WTC11 (cell line): ENCODE results near the gene RPTOR. TPM values are rescaled to one million over a fixed set of nuclear protein-coding genes. Genes with fewer than 3 reads are reported as not detected.

Experiments used
- ATAC-seq: fragments of 200-7000 bp; cut with Tn5 transposase; 2 replicates; pipeline ENCODE4 v1.10.0; 2021; ENCODE audit warnings: mild to moderate bottlenecking, moderate library complexity
- CTCF ChIA-PET: fragments of 300-600 bp; sonication (Branson Sonifier 250); formaldehyde crosslinking; loops from one replicate; lab custom pipeline; 2021; ENCODE audit warnings: antibody characterized with exemption; lab: Charles Lee
- POLR2A ChIA-PET: fragments of 350-600 bp; sonication (Branson Sonifier 250); formaldehyde crosslinking; loops from one replicate; lab custom pipeline; 2021; ENCODE audit warnings: antibody characterized with exemption; lab: Charles Lee
- DNase-seq: peaks from one replicate; pipeline ENCODE4 v3.0.0; 2021; ENCODE audit warnings: low spot score
- H3K27ac Mint-ChIP-seq: 2 replicates; pipeline ENCODE4 v1.8.0; 2021; ENCODE audit warnings: mixed read lengths
- H3K27me3 Mint-ChIP-seq: 2 replicates; pipeline ENCODE4 v1.8.0; 2021; ENCODE audit warnings: low read depth, mild to moderate bottlenecking, moderate library complexity, mixed read lengths
- H3K36me3 Mint-ChIP-seq: 2 replicates; pipeline ENCODE4 v1.8.0; 2021; ENCODE audit warnings: mixed read lengths
- H3K4me1 Mint-ChIP-seq: 2 replicates; pipeline ENCODE4 v1.8.0; 2022; ENCODE audit warnings: mixed read lengths
- H3K4me3 Mint-ChIP-seq: 2 replicates; pipeline ENCODE4 v1.8.0; 2021; ENCODE audit warnings: mild to moderate bottlenecking, moderate library complexity, mixed read lengths
- H3K9me3 Mint-ChIP-seq: 2 replicates; pipeline ENCODE4 v1.8.0; 2021; ENCODE audit warnings: mixed read lengths
- AR ChIP-seq: fragments of 250-450 bp; sonication (Bioruptor Pico); IDR thresholded peaks from 2 replicates; pipeline ENCODE4 v1.9.0; 2021; ENCODE audit warnings: mild to moderate bottlenecking
- ATF2 ChIP-seq: sonication (generic); formaldehyde crosslinking; IDR thresholded peaks from 2 replicates; pipeline ENCODE4 v1.8.1; 2022; ENCODE audit warnings: low read depth, missing genetic modification reagents, borderline replicate concordance
- CREB1 ChIP-seq: sonication (generic); formaldehyde crosslinking; IDR thresholded peaks from 2 replicates; pipeline ENCODE4 v1.8.0; 2023; ENCODE audit warnings: mild to moderate bottlenecking, missing genetic modification reagents
- E2F5 ChIP-seq: sonication (generic); formaldehyde crosslinking; IDR thresholded peaks from 2 replicates; pipeline ENCODE4 v1.8.1; 2022; ENCODE audit warnings: mild to moderate bottlenecking, moderate library complexity, missing genetic modification reagents
- ESRRA ChIP-seq: sonication (generic); formaldehyde crosslinking; IDR thresholded peaks from 2 replicates; pipeline ENCODE4 v1.8.1; 2022; ENCODE audit warnings: mild to moderate bottlenecking, missing genetic modification reagents, borderline replicate concordance
- ETV6 ChIP-seq: sonication (generic); formaldehyde crosslinking; IDR thresholded peaks from 2 replicates; pipeline ENCODE4 v1.8.1; 2022; ENCODE audit warnings: mild to moderate bottlenecking, missing genetic modification reagents
- FOXP1 ChIP-seq: sonication (generic); formaldehyde crosslinking; IDR thresholded peaks from 2 replicates; pipeline ENCODE4 v1.8.0; 2022; ENCODE audit warnings: missing genetic modification reagents, mild to moderate bottlenecking, moderate library complexity, borderline replicate concordance
- GTF2I ChIP-seq: fragments of 250-450 bp; sonication (Bioruptor Pico); conservative IDR thresholded peaks from 2 replicates; pipeline ENCODE4 v1.4.0; 2021; ENCODE audit warnings: mild to moderate bottlenecking
- MXD4 ChIP-seq: fragments of 250-450 bp; sonication (Bioruptor Pico); IDR thresholded peaks from 2 replicates; pipeline ENCODE4 v1.8.0; 2021; ENCODE audit warnings: mild to moderate bottlenecking, moderate library complexity, borderline replicate concordance
- NFYB ChIP-seq: sonication (generic); formaldehyde crosslinking; conservative IDR thresholded peaks from 2 replicates; pipeline ENCODE4 v1.8.0; 2022; ENCODE audit warnings: low read depth, missing genetic modification reagents
- NR1H2 ChIP-seq: sonication (generic); formaldehyde crosslinking; IDR thresholded peaks from 2 replicates; pipeline ENCODE4 v1.9.0; 2021; ENCODE audit warnings: mild to moderate bottlenecking, moderate library complexity, missing genetic modification reagents
- PRRX2 ChIP-seq: fragments of 250-450 bp; sonication (Bioruptor Pico); IDR thresholded peaks from 2 replicates; pipeline ENCODE4 v1.8.0; 2021; ENCODE audit warnings: mild to moderate bottlenecking
- SMAD3 ChIP-seq: sonication (generic); formaldehyde crosslinking; IDR thresholded peaks from 2 replicates; pipeline ENCODE4 v1.8.0; 2022; ENCODE audit warnings: missing genetic modification reagents, mild to moderate bottlenecking, borderline replicate concordance
- SMAD4 ChIP-seq: sonication (generic); formaldehyde crosslinking; IDR thresholded peaks from 2 replicates; pipeline ENCODE4 v1.8.0; 2022; ENCODE audit warnings: mild to moderate bottlenecking, missing genetic modification reagents
- USF1 ChIP-seq: sonication (generic); formaldehyde crosslinking; IDR thresholded peaks from 2 replicates; pipeline ENCODE4 v1.8.0; 2022; ENCODE audit warnings: mild to moderate bottlenecking, missing genetic modification reagents
- ZNF416 ChIP-seq: fragments of 250-450 bp; sonication (Bioruptor Pico); IDR thresholded peaks from 2 replicates; pipeline ENCODE4 v1.9.0; 2021; ENCODE audit warnings: mild to moderate bottlenecking, inconsistent platforms
- ZNF423 ChIP-seq: fragments of 250-450 bp; sonication (Bioruptor Pico); IDR thresholded peaks from 2 replicates; pipeline ENCODE4 v2.1.2; 2022; ENCODE audit warnings: mild to moderate bottlenecking, moderate library complexity
- ZNF512 ChIP-seq: sonication (generic); formaldehyde crosslinking; IDR thresholded peaks from 2 replicates; pipeline ENCODE4 v1.8.1; 2022; ENCODE audit warnings: missing genetic modification reagents, borderline replicate concordance
- total RNA-seq: library from RNA; stranded (reverse); gene quantifications from 3 replicates; pipeline ENCODE4 v1.2.3, GENCODE V29; 2021
- TF ChIP-seq, protein P1 (sequence below): sonication (generic); formaldehyde crosslinking; conservative IDR thresholded peaks from 2 replicates; pipeline ENCODE4 v1.8.1; 2022; ENCODE audit warnings: mild to moderate bottlenecking, missing genetic modification reagents
- TF ChIP-seq, protein P2 (sequence below): fragments of 250-450 bp; sonication (Bioruptor Pico); IDR thresholded peaks from 2 replicates; pipeline ENCODE4 v1.9.0; 2021; ENCODE audit warnings: mild to moderate bottlenecking

The RPTOR gene
- total RNA-seq, 1 experiment from 2014 or later, result 41.0 TPM

GRCh38 chr17:80927791-80928216 is 383.2 kb downstream of the RPTOR start:
- no peak; the same call in 1 of the 2 replicates for ATAC-seq
- ChIA-PET POLR2A (no interaction called here), CTCF (interaction anchor here (0.5 to 1.9 kb wide), 3 partner anchors 14 to 725 kb away, joined by 3 to 6 read pairs (median 4); no protein-coding TSS in a partner anchor)
- DNase-seq, result no peak
- no peak overlapping the region for H3K27ac Mint-ChIP-seq
- TF ChIP-seq, protein P1, sequence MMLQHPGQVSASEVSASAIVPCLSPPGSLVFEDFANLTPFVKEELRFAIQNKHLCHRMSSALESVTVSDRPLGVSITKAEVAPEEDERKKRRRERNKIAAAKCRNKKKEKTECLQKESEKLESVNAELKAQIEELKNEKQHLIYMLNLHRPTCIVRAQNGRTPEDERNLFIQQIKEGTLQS (CRISPR knock-in tag), result no peak
- peak; percentile 65; the same call in 1 of the 2 replicates for TF ChIP-seq ZNF423 (CRISPR knock-in tag)
- H3K27me3 Mint-ChIP-seq, result peaks cover 44% of the 10 kb centered on the region
- no peaks in the 10 kb centered on the region; the same call in 1 of the 2 replicates for H3K36me3 Mint-ChIP-seq
- H3K4me3 Mint-ChIP-seq, result no peak overlapping the region
- no peaks in the 10 kb centered on the region for H3K9me3 Mint-ChIP-seq
- peaks cover 19% of the 10 kb centered on the region for H3K4me1 Mint-ChIP-seq

GRCh38 chr17:80929449-80929848 is 384.8 kb downstream of the RPTOR start:
- Mint-ChIP-seq H3K4me1 (peaks cover 19% of the 10 kb centered on the region), H3K36me3 (no peaks in the 10 kb centered on the region), H3K4me3 (no peak overlapping the region), H3K27ac (no peak overlapping the region), H3K27me3 (peaks cover 44% of the 10 kb centered on the region), H3K9me3 (no peaks in the 10 kb centered on the region)
- no peak for TF ChIP-seq NFYB (CRISPR knock-in tag)
- TF ChIP-seq CREB1, result no peak
- no peak for TF ChIP-seq FOXP1 (CRISPR knock-in tag)
- no peak for TF ChIP-seq E2F5
- TF ChIP-seq PRRX2 (CRISPR knock-in tag), result no peak
- no peak for TF ChIP-seq USF1 (CRISPR knock-in tag)
- TF ChIP-seq SMAD3 (CRISPR knock-in tag), result no peak
- TF ChIP-seq SMAD4 (CRISPR knock-in tag), result no peak
- TF ChIP-seq GTF2I (CRISPR knock-in tag), result no peak
- no peak for TF ChIP-seq MXD4 (CRISPR knock-in tag)
- TF ChIP-seq ATF2 (CRISPR knock-in tag), result no peak
- TF ChIP-seq AR, result no peak
- TF ChIP-seq NR1H2 (CRISPR knock-in tag), result no peak
- no peak for TF ChIP-seq ETV6 (CRISPR knock-in tag)
- TF ChIP-seq ZNF512, result no peak
- TF ChIP-seq, protein P2, sequence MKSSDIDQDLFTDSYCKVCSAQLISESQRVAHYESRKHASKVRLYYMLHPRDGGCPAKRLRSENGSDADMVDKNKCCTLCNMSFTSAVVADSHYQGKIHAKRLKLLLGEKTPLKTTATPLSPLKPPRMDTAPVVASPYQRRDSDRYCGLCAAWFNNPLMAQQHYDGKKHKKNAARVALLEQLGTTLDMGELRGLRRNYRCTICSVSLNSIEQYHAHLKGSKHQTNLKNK (CRISPR knock-in tag), result no peak
- TF ChIP-seq ESRRA (CRISPR knock-in tag), result no peak
- TF ChIP-seq ZNF416 (CRISPR knock-in tag), result no peak
- DNase-seq (no peak), ATAC-seq (no peak)
- POLR2A ChIA-PET, result no interaction called here
- CTCF ChIA-PET, result interaction anchor here (0.6 to 3.4 kb wide), 8 partner anchors 23 to 828 kb away, joined by 3 to 19 read pairs (median 4); partner anchors contain the start of gene GAA
